Mesothelial cell of epicardium (in vitro differentiated cells): ENCODE results near the gene CD8A. TPM values are rescaled to one million over a fixed set of nuclear protein-coding genes. Genes with fewer than 3 reads are reported as not detected.

Source experiments
- DNase-seq, 2 experiments: peaks; one replicate each; pipeline ENCODE4 v3.0.0; 2021; ENCODE audit warnings: low spot score in 2 of 2; ENCODE audit not compliant: unreplicated experiment in 2 of 2
- H3K27ac Mint-ChIP-seq: 2 replicates; pipeline ENCODE4 v1.8.0; 2021; ENCODE audit warnings: mixed read lengths
- H3K27me3 Mint-ChIP-seq: 2 replicates; pipeline ENCODE4 v1.8.0; 2021; ENCODE audit warnings: low read depth, mixed read lengths
- H3K36me3 Mint-ChIP-seq: 2 replicates; pipeline ENCODE4 v1.8.0; 2021; ENCODE audit warnings: mixed read lengths
- H3K4me1 Mint-ChIP-seq: 2 replicates; pipeline ENCODE4 v1.8.0; 2021; ENCODE audit warnings: mixed read lengths
- H3K4me3 Mint-ChIP-seq: 2 replicates; pipeline ENCODE4 v1.8.0; 2021; ENCODE audit warnings: mild to moderate bottlenecking, moderate library complexity, mixed read lengths
- H3K9me3 Mint-ChIP-seq: 2 replicates; pipeline ENCODE4 v1.8.0; 2021; ENCODE audit warnings: mixed read lengths
- CTCF ChIP-seq: fragments of 200-600 bp; sonication (generic); IDR thresholded peaks from one replicate; pipeline ENCODE4 v1.5.0; 2021; ENCODE audit warnings: antibody characterized with exemption; ENCODE audit not compliant: unreplicated experiment
- total RNA-seq: library from RNA; stranded (reverse); gene quantifications from 3 replicates; pipeline ENCODE4 v1.2.1, GENCODE V29; 2021

CD8A gene
- total RNA-seq, 1 donor from 2014 or later, result 0.38 TPM

- Mint-ChIP-seq H3K27ac (peak overlapping the region; percentile 41), H3K4me1 (peaks cover 16% of the 10 kb centered on the region), H3K9me3 (no peaks in the 10 kb centered on the region), H3K4me3 (no peak overlapping the region), H3K36me3 (peaks cover 3% of the 10 kb centered on the region), H3K27me3 (no peaks in the 10 kb centered on the region)
- no peak for DNase-seq
- TF ChIP-seq CTCF, result peak; percentile 65
Observed at GRCh38 chr2:86764661-86765309, 25.9 kb downstream of the CD8A start.

- no peak for DNase-seq
- peaks cover 24% of the 10 kb centered on the region for H3K36me3 Mint-ChIP-seq
- H3K27me3 Mint-ChIP-seq, result no peaks in the 10 kb centered on the region
- no peak overlapping the region for H3K4me3 Mint-ChIP-seq
- no peak overlapping the region for H3K27ac Mint-ChIP-seq
- no peak for TF ChIP-seq CTCF
- H3K4me1 Mint-ChIP-seq, result peaks cover 4% of the 10 kb centered on the region
- no peaks in the 10 kb centered on the region for H3K9me3 Mint-ChIP-seq
Observed at GRCh38 chr2:86760371-86760770, 30.3 kb downstream of the CD8A start.

GRCh38 chr2:86758405-86758804 is 32.3 kb downstream of the CD8A start:
- H3K9me3 Mint-ChIP-seq, result no peaks in the 10 kb centered on the region
- H3K27ac Mint-ChIP-seq, result no peak overlapping the region

GRCh38 chr2:86753606-86754005 is 37.1 kb downstream of the CD8A start:
- H3K4me1 Mint-ChIP-seq, result peaks cover 2% of the 10 kb centered on the region
- H3K4me3 Mint-ChIP-seq, result no peak overlapping the region
- peaks cover 70% of the 10 kb centered on the region for H3K36me3 Mint-ChIP-seq
- no peaks in the 10 kb centered on the region for H3K27me3 Mint-ChIP-seq
- peaks cover 33% of the 10 kb centered on the region for H3K9me3 Mint-ChIP-seq
- no peak overlapping the region for H3K27ac Mint-ChIP-seq
- DNase-seq, result no peak
- TF ChIP-seq CTCF, result no peak

More at GRCh38 chr2:86758405-86758804, 32.3 kb downstream of the CD8A start:
- no peak for TF ChIP-seq CTCF
- H3K36me3 Mint-ChIP-seq, result peaks cover 34% of the 10 kb centered on the region
- H3K27me3 Mint-ChIP-seq, result no peaks in the 10 kb centered on the region
- no peak for DNase-seq
- no peak overlapping the region for H3K4me3 Mint-ChIP-seq
- H3K4me1 Mint-ChIP-seq, result peaks cover 2% of the 10 kb centered on the region

GRCh38 chr2:86752934-86753333 is 37.8 kb downstream of the CD8A start:
- H3K27ac Mint-ChIP-seq, result no peak overlapping the region
- no peak overlapping the region for H3K4me3 Mint-ChIP-seq
- H3K9me3 Mint-ChIP-seq, result peaks cover 33% of the 10 kb centered on the region
- peaks cover 2% of the 10 kb centered on the region for H3K4me1 Mint-ChIP-seq
- TF ChIP-seq CTCF, result no peak
- no peak for DNase-seq
- no peaks in the 10 kb centered on the region for H3K27me3 Mint-ChIP-seq
- peaks cover 72% of the 10 kb centered on the region for H3K36me3 Mint-ChIP-seq
